NB4 (cell line): ENCODE measurements around the gene UROS.
A peak's percentile ranks its signal among the peaks of the same experiment; 100 is the strongest.

Source experiments
- DNase-seq: peaks from one replicate; pipeline ENCODE4 v3.0.0; 2010; ENCODE audit warnings: low read depth
- H3K4me3 ChIP-seq: one replicate; pipeline ENCODE4 v1.5.1; 2011; ENCODE audit warnings: mild to moderate bottlenecking, low read depth, low read length, moderate library complexity
- MYC ChIP-seq: IDR thresholded peaks from 2 replicates; pipeline ENCODE4 v1.6.1; 2011; ENCODE audit warnings: low read depth, low read length
- POLR2A ChIP-seq: IDR thresholded peaks from 2 replicates; pipeline ENCODE4 v1.6.1; 2011; ENCODE audit warnings: mild to moderate bottlenecking; ENCODE audit not compliant: insufficient read length; ENCODE audit errors: extremely low read depth
- TF ChIP-seq, protein P1 (sequence below): IDR thresholded peaks from one replicate; pipeline ENCODE4 v1.5.1; 2012; ENCODE audit warnings: low read depth, low read length
- TF ChIP-seq, protein P2 (sequence below): IDR thresholded peaks from 2 replicates; pipeline ENCODE4 v1.6.1; 2011; ENCODE audit warnings: low read depth, low read length

Gene UROS

DNA sequence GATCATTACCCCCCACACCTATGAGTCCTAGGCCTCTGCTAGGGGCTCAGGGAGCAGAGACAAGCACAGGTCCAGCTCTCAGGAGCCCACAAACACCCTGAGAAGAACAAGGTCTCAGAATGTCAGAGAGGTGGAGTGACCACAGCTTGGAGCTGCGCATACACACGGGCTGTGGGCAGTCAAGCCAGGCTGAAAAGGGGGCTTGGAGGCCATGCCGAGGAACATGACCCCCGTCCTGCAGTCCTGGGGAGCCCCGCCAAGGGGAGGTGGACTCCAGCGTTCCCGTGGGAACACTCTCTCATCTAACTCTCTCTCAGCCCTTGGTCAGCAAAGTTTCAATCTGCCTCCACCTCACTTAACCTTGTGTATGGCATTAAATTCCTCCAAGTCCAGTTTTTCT lies 39.6 kb downstream of the UROS start:
- TF ChIP-seq MYC: no peak
- TF ChIP-seq, protein P1, sequence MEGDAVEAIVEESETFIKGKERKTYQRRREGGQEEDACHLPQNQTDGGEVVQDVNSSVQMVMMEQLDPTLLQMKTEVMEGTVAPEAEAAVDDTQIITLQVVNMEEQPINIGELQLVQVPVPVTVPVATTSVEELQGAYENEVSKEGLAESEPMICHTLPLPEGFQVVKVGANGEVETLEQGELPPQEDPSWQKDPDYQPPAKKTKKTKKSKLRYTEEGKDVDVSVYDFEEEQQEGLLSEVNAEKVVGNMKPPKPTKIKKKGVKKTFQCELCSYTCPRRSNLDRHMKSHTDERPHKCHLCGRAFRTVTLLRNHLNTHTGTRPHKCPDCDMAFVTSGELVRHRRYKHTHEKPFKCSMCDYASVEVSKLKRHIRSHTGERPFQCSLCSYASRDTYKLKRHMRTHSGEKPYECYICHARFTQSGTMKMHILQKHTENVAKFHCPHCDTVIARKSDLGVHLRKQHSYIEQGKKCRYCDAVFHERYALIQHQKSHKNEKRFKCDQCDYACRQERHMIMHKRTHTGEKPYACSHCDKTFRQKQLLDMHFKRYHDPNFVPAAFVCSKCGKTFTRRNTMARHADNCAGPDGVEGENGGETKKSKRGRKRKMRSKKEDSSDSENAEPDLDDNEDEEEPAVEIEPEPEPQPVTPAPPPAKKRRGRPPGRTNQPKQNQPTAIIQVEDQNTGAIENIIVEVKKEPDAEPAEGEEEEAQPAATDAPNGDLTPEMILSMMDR: no peak
- TF ChIP-seq, protein P2, sequence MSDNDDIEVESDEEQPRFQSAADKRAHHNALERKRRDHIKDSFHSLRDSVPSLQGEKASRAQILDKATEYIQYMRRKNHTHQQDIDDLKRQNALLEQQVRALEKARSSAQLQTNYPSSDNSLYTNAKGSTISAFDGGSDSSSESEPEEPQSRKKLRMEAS: no peak
- TF ChIP-seq POLR2A: no peak
- no peak overlapping the region for H3K4me3 ChIP-seq
- no peak for DNase-seq

DNA sequence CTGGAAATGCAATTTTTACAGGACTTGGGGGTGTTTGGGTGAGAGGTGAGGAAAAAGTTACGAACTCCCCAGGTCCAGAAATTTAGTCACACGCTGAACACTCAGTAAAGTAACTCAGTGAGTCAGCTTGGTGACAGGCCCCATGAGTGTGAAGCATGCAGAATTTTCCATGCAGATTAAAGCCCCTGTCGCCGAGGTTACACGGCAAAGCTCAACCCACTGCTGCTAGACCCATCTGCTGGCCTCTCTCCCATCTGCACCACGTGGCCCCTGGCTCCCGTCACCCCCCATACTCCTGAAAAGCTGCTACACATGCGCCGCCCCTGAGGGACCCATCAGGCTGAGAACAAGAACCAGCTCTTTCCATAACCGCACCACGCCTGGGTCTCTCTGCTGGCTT lies 40.4 kb downstream of the UROS start:
- TF ChIP-seq MYC: no peak
- TF ChIP-seq, protein P1: no peak
- TF ChIP-seq, protein P2: no peak
- no peak for TF ChIP-seq POLR2A
- DNase-seq: no peak
- no peak overlapping the region for H3K4me3 ChIP-seq

DNA sequence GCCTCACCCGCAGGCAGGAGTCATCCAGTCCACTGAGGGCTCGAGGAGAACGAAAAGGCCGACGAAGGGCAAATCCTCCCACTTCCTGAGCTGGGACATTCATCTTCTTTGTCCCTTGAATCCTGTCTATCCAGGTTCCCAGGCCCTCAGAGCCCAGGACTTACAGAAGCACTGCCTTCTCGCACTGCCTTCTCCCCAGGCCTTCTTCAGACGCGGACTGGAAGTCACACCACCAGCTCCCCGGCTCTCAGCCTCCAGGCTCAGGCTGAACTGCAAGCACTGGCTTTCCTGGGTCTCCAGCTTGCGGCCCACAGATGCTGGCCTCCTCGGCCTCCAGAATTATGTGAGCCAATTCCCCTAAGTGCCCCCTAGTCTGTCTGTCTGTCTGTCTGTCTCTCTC lies 41.0 kb downstream of the UROS start:
- DNase-seq: no peak
- no peak for TF ChIP-seq MYC
- TF ChIP-seq, protein P1: no peak
- TF ChIP-seq POLR2A: no peak
- TF ChIP-seq, protein P2: no peak
- H3K4me3 ChIP-seq: no peak overlapping the region

- TF ChIP-seq MYC: no peak
- TF ChIP-seq POLR2A: no peak
- TF ChIP-seq, protein P2: no peak
- TF ChIP-seq, protein P1: no peak
- no peak for DNase-seq
Measured at GRCh38 chr10:125781374-125781773, 41.7 kb downstream of the UROS start.

DNA sequence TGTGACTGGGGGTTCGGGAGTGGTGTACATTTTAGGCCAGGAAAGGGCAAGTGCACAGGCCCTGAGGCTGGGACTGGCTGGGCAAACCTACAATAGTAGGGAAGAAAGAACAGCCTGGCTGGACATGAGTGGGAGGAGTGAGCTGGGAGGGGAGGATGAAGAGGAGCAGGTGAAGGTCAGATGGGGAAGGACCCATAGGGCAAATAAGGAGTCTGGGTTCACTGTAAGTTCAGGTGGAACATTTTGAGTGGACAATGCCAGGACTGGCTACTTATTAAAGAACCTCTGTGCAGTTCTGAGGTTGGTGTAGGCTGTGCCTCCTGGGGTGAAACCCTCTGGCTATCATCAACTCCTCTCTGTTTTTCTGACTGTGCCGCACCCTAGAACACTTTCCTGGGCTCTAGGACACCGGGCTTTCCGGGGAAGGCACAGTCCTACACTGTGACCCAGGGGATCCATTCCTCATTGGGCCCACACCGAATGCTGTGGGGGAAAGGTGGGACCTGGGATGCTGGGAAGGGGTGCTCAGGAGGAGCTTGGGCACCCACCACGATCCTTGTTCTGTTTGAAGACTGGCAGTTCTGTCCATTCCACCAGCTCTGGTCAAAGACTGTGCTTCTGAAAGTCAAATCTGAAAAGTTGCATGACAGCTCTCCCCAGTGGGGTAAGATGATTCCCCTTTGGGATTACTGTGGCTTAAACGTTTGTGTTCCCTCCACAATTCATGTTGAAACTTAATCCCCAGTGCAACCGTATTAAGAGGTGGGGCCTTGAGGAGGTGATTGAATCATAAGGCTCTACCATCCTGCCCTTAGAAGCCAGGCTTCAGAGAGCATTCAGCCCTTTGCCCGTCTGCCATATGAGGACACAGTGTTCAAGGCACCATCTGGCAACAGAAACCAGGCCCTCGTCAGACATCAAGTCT lies 43.4 kb downstream of the UROS start:
- TF ChIP-seq, protein P1: no peak
- TF ChIP-seq MYC: no peak
- TF ChIP-seq, protein P2: no peak
- TF ChIP-seq POLR2A: no peak
- peak; percentile 75 for DNase-seq
- no peak overlapping the region for H3K4me3 ChIP-seq

More at GRCh38 chr10:125781374-125781773, 41.7 kb downstream of the UROS start:
- H3K4me3 ChIP-seq: no peak overlapping the region
